NCI-H446 treated with DMSO at 0.1 percent for 48 hours (cell line): Measurements from ENCODE around the gene RFT1.

ENCODE experiments used
- DNase-seq: peaks from one replicate; lab custom pipeline; 2025; lab: John Stamatoyannopoulos, UW

The RFT1 gene

GRCh38 chr3:53130179-53131061 is at the start of gene RFT1:
TSS of gene RFT1 (minus strand) at chr3:53130435. CDS start at chr3:53130400, 35 bp downstream.
- peak; percentile 74 for DNase-seq

DNA sequence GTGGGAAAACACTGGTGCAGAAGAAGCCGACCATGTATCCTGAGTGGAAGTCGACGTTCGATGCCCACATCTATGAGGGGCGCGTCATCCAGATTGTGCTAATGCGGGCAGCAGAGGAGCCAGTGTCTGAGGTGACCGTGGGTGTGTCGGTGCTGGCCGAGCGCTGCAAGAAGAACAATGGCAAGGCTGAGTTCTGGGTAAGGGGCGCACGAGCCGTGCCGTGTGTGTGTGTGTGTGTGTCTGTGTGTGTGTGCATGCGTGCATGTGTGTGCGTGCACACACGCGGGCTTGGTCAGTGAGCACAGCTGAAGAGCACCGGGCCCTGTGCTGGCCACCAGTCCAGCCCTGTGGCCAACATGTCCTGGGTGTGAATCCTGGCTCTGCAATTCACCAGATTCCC is 49.3 kb upstream of the RFT1 start:
- no peak for DNase-seq

DNA sequence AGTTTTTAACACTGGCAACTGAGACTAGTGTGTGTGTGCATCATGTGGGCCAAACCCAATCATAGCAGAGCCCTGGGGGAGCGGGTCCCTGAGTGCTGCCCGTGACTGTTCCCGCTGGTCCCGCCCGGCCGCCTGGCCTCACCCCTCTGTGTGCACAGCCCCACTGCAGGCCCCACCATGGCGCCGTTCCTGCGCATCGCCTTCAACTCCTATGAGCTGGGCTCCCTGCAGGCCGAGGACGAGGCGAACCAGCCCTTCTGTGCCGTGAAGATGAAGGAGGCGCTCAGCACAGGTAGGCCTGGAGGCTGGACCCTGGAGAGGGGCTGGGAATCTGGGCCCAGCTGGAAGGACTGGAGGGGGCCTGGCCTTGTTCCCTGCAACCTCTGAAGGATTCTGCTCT is 48.0 kb upstream of the RFT1 start:
- no peak for DNase-seq

DNA sequence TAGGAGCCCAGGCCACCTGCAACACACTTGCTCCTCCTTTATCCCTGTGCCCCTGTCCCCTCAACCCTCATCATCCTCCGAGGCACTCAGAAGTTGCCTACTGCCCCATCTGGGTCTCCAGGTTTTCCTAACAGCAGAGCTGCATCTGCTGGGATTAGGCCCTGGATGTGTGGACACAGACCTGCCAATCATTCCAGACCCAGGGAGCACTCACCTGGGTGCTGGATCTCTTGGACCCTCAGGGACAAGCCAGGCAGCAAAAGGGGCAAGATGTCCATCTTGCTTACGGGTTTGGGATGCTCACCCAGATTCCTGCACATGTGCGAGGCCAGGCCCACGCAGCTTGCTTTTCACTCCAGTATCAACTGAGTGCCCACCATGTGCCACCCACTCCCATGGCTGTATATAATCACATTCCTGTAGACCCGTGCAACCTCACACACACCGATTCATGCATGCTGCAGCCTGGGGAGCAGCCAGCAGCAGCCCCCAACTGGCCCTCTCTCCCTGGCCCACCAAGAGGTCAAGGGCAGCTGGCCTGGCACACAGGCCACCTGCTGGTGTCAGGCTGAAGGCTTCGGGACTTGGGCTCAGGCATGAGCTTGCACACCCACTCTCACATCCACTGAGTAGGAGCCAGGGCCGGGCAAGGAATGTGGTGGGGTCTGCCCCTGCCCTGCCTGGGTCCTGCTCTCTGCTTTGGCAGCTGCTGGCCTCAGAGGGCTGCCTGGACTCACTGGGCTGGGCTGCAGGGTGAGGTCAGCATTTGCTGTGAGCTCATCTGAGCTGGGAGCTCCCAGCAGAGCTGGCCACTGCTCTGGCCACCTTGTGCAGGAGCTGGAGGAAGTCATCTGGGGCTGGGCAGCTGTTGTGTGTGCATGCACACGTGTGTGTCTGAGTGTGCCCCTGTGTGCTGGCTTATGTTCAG is 45.6 kb upstream of the RFT1 start:
- no peak for DNase-seq

DNA sequence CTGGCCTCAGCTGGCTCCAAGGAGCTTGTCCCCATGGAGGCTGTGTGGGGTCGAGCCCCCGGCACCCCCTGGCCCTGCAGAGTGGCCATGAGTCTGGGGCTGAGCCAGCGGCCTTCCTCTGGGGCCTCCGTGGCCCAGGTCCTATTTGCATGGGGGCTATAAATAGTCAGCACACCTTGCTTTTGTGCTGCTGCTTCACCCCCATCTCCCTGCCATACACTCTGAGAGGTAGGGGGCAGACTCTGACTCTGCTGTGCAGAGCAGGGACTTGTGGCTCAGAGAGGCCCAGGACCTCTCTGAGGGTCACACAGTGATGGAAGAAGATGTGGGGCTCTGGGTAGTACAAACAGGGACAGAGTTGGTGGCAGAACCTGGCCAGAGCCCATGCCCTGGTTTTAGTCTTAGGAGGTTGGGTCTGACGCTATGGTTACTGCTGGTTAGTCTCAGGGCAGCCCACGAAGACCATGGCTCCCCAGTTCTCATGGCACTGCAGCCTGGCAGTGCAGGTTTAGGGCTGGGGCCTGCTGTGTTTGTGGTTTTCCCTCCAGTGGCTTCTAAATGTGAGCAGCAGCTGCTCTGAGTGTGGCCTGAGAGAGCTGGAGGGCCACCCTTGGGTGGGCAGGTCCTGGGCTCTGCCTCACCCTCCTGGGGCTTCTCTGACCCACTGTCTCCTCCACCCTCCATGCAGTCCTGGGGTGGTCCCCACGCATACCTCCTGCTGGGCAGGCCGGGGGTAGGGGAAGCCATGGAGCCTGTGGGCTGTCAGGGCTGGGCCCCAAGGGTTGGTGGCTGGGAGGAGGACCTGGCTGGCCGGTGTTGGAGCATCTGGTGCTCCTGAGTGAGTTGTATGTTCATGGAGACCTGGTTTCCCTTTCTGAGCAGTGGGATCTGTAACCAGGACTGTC is 44.4 kb upstream of the RFT1 start:
- no peak for DNase-seq

- no peak for DNase-seq
These were observed 42.9 kb upstream of the RFT1 start for GRCh38 chr3:53173107-53173506.

- no peak for DNase-seq
These were observed 41.7 kb upstream of the RFT1 start for GRCh38 chr3:53171827-53172505.

- DNase-seq = no peak
These were observed 40.8 kb upstream of the RFT1 start for GRCh38 chr3:53171064-53171418.

GRCh38 chr3:53170325-53171063 is 40.3 kb upstream of the RFT1 start:
- no peak for DNase-seq

DNA sequence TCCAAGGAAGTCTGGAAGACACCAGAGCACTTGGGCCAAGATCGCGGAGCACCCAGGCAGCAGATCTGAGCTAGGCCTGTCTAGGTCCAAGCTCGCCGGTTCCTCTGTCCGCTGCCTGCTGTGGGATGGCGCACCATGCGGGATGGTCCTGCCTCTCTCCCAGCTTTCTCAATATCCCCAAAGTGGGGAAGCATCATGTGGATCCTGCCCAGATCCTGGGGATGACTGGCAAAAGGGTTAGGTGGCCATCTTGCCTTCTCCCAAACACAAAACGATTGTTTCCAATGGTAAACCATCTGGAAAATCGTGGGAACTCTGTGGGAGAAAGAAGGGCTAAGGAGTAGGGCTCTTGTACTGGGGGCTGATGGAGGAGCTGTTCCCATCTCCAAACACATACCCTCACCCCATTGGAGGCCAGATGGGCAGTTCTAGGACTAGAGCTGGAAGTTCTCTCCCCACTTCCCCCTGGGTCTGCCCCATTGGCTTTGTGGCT is 39.6 kb upstream of the RFT1 start:
- no peak for DNase-seq

DNA sequence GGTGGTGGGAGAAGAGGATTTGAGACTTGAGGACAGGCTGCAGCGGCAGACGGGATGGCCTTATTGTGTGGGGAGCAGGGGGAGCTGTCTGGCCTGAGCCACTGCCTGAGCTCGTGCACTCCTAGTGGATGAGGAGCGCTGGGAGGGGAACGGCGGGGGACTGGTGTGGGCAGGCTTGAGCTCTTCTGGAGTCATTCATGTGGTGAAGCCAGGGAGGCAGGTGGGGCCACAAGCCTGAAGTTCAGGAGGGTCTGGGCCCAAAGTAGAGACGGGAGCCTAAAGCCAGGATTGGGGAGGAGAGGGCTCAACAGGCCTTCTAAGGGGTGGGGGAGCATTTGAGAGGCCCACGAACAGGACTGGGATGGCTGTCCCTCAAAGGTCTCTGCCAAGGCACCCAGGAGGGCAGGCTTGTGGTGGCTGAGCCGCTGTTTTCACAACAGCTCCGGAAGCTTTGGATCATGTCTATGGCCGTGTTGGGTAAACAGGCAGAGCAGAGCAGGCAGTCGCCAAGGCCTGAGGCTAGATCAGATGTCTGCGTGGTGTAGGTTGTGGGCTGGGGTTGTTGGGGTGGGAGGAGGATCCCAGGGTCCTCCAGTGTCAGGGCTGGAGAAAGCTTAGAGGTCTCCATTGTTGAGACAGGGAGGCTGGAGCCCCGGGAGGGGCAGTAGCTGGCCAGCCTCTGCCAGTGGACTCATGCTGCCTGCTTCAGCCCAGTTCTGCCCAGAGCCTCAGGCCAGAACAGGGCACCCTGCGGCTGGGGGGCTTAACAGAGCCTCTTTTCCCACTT is 39.0 kb upstream of the RFT1 start:
- no peak for DNase-seq

- no peak for DNase-seq
These were observed 38.1 kb upstream of the RFT1 start for GRCh38 chr3:53168175-53168923.

DNA sequence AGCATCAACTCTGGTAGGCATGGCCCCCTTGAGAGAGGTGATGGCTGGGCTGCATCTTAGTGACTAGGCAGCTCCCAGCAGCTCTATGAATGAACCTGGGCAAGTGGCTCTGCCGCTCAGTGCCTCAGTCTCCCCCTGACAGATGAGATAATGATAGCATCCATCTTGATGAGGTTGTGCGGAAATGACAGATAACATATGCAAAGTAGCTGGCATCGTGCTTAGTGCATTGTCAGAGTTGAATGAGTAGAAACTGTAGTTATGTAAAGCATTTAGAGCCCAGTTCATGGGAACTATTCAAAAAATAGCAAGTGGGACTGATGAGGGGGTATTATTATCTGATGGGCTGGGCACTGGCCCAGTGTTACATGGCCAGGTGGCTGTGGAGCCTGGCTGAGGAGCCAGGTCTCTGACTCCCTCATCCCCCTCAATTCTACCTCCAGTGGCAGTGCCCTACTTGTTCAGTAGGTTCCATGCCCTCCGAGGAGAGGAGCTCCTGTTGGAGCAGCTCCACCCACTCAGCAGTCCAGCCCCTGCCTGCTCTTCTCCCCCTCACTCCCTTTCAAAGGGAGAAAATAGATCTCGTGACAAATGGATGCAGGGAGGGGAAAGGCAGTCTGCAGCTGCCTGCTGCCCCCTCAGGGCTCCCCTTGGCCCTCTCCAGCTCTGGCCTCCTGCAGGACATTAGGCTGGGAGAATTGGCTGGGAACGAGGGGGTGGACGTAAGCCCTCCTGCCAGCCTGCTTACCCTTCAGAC is 37.4 kb upstream of the RFT1 start:
- DNase-seq = no peak

DNA sequence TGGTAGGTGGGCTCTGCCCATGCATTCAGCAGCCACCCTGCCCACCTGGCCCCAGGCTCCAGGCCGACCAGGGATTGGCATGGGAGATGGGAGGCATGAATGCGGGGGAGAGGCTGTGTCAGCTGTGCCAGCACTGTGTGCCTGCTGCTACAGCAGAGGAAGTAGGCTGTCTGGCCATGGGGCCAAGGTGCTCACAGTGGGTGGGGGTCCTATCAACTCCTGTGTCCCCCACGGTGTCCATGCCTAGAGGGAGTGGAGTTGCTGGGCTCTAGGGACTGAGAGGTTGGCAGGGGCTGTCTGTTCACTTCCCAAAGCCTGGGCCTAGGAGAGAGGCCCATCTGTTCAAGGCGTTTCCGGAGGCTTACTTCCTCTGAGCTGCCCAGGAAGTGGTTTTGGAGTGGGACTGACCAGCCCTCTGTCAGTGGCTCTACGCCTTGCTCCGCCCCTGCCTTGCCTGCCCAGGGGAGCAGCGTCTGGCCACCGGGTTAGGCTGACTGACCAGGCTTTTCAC is 36.6 kb upstream of the RFT1 start:
- no peak for DNase-seq

DNA sequence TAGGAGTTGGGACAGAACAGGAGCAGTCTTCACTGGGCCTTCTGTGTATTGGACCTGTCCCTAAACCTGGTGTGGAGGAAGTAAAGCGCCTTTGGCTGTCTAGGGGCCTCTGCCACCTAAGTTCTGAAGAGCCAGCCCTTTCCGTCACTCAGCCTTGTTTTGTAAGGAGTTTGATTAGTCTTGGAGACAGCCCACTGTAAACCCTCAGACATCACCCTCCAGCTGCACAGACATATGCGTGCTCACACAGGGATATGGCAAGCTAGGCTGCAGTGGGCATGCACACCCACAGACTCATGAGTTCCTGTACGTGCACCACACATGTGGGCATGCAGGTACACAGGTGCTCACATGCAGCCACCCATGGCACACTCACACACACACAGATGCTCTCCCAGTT is 36.0 kb upstream of the RFT1 start:
- DNase-seq = no peak

DNA sequence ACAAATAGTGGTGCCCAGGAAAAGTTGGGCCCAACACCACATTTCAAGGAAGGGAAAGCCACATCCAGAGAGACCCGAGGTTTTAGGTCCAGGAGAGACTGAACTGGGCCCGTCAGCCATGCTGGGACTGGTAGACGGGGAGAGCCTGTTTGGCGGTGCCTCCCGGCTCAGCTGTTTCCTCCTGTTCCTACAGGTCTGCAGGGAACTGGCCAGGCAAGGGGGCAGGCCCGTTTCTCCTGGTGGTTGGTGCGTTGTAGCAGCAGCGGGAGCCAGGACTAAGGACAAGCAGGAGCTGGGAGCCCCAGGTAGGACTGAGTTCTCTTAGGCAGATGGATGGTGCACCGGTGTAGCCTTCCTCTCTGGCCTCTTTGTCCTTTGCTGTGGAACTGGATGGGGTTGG is 34.7 kb upstream of the RFT1 start:
- DNase-seq = no peak

DNA sequence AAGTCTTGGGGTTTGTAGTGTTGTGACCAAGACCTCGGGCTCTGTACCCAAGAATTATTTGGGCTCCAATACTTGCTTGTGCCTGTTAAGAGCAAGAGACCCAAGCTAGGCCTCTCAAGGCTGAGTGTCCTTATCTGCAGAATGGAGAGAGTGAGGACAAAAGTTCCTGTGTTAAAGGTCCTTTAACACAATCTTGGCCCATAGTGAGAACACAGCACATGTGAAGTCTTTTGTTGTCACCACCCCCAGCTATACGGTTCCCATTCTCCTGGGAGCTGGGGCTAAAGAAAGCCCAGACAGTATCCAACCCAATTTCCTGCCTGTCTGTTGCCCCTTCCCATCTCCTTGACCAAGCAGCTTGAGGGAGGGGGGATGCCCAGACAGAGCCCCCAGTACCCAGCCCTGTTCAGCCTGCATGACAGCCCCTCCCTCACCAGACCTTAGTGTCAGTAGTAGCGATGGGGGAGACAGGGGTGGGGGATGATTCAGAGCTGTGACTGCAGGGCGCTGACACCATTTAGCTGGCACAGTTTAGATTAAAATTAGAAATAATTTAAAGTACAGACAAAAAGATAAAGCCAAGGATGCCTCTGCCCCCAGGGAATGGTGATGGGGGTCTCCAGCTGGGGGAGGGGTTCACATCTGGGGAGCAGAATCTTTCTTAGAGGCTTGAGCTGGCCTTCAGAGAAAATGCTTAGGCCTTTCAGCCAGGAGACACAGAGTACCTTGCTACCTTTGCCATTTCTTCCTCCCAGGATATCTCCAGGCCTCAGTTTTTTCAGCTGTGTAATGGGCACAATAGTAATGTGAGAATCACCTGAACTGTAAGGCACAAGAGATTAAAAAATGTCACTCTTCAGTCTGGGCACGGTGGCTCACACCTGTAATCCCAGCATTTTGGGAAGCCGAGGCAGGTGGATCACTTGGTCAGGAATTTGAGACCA is 33.5 kb upstream of the RFT1 start:
- no peak for DNase-seq
